Lower leg skin (tissue), 4 donors: ENCODE measurements around the gene MAP4. TPM values are rescaled to one million over a fixed set of nuclear protein-coding genes. Genes with fewer than 3 reads are reported as not detected.

ENCODE experiments used
- DNase-seq, 2 donors: peaks; one replicate each; pipeline ENCODE4 v3.0.0-alpha.2; 2019; ENCODE audit warnings: low spot score in 2 of 2
- H3K4me3 ChIP-seq: fragments of 200-600 bp; sonication (generic); 2 replicates; pipeline ENCODE4 v1.5.1; 2017; ENCODE audit warnings: mild to moderate bottlenecking, low read depth; ENCODE audit not compliant: poor library complexity, severe bottlenecking
- POLR2A ChIP-seq, 2 donors: fragments of 450-650 bp; IDR thresholded peaks; one replicate each; pipeline ENCODE4 v1.6.1; 2016 to 2017; ENCODE audit warnings: antibody characterized with exemption in 2 of 2, mild to moderate bottlenecking in 1 of 2, moderate library complexity in 1 of 2
- WGBS, 2 donors: methylation state at CpG; one replicate each; pipeline ENCODE4 v1.1.5; 2018; 5-methylcytosine and 5-hydroxymethylcytosine counted together
- intact Hi-C: fragments of 100-400 bp; cut with DNase I; formaldehyde crosslinking; loops from one replicate; pipeline ENCODE4 v1.15.0; 2023; ENCODE audit warnings: low total_unique reads
- total RNA-seq, 4 donors: library from RNA; depleted of rRNA; stranded (reverse); fragments of >200 nt; gene quantifications; one replicate each; pipeline ENCODE4 v1.1.0, GENCODE V29; 2016
- TF ChIP-seq, protein P1 (sequence below), 3 donors: fragments of 450-650 bp; IDR thresholded peaks; one replicate each; pipeline ENCODE4 v1.5.1; 2016; ENCODE audit warnings: antibody characterized with exemption in 3 of 3, mild to moderate bottlenecking in 3 of 3, moderate library complexity in 2 of 3

MAP4 gene
- total RNA-seq, 4 donors from 2014 or later, result 102 to 161 (median 126) TPM

DNA sequence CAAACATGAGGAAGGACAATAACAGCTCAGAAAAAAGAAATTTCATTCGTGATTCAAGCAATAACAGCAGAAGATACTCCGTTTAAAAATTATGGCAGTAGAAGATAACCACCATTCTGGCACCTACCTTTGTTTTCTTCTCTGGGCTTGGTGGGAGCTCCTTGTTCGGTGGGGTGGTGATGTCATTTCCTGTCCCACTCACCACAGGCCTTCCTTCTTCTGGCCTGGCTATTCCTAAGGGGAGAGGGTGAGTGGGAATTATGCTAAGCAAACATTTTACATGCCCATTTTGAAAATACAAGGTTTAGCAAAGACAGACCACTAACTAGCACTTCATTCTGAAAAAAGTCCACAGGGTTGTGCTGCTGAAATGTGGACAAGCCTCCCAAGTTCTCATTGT, 138.9 kb downstream of the MAP4 start:
- peak in 1 of 2 donors; percentile 36 for DNase-seq
- TF ChIP-seq, protein P1, sequence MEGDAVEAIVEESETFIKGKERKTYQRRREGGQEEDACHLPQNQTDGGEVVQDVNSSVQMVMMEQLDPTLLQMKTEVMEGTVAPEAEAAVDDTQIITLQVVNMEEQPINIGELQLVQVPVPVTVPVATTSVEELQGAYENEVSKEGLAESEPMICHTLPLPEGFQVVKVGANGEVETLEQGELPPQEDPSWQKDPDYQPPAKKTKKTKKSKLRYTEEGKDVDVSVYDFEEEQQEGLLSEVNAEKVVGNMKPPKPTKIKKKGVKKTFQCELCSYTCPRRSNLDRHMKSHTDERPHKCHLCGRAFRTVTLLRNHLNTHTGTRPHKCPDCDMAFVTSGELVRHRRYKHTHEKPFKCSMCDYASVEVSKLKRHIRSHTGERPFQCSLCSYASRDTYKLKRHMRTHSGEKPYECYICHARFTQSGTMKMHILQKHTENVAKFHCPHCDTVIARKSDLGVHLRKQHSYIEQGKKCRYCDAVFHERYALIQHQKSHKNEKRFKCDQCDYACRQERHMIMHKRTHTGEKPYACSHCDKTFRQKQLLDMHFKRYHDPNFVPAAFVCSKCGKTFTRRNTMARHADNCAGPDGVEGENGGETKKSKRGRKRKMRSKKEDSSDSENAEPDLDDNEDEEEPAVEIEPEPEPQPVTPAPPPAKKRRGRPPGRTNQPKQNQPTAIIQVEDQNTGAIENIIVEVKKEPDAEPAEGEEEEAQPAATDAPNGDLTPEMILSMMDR (IDR thresholded peaks at IDR 0.05), result no peak
- no peak for TF ChIP-seq POLR2A (IDR thresholded peaks at IDR 0.05)
- 66 to 74% methylated on average over 3 of the region's 3 CpGs for WGBS, 2 donors

DNA sequence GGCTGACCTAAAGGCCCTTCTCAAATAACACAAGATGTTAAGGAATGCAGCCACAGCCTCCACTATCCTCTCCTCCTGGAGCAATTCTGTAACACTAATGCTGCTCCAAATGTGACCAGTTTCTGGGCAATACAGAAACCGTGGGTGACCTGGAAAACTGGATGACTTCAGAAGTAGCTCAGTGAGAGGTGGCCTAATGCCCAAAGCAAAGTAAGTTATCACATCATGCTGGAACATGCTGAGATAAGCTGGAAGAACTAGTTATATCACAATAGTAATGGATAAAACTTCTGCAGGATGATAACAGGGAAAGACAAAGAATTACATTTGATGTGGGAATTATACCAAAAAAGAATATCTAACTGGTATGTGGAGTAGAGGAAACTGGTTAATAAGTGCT, 141.3 kb downstream of the MAP4 start:
- peak in 1 of 2 donors; percentile 31 for DNase-seq
- TF ChIP-seq, protein P1 (IDR thresholded peaks at IDR 0.05), result no peak
- no peak for TF ChIP-seq POLR2A (IDR thresholded peaks at IDR 0.05)
- intact Hi-C loops, result no loop called here
- 33 to 64% methylated on average over 1 of the region's 1 CpG for WGBS, 2 donors
- H3K4me3 ChIP-seq, result no peak overlapping the region

More for the DNA sequence above, 138.9 kb downstream of the MAP4 start:
- intact Hi-C loops, result no loop called here
- no peak overlapping the region for H3K4me3 ChIP-seq

DNA sequence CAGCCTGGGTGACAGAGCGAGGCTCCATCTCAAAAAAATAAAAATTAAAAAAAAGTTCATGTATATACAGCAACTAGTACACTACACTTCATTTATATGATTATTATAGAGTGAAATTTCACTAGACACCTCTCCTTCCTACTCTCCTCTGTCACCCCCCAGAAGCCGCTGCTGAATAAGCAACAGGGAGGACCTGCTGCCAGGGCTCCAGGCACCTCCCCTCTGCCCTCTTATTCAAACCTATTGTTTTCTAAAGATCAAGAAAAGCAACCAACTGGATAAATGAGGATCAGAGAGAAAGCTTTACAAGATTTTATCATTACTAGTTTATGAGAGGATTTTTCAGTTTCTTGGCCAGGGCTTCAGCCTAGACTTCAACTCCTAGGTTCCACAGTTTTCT, 141.8 kb downstream of the MAP4 start:
- no peak for DNase-seq
- intact Hi-C loops, result no loop called here
- no peak for TF ChIP-seq POLR2A (IDR thresholded peaks at IDR 0.05)
- TF ChIP-seq, protein P1 (IDR thresholded peaks at IDR 0.05), result no peak
- no peak overlapping the region for H3K4me3 ChIP-seq
- WGBS, 2 donors, result 89 to 93% methylated on average over 2 of the region's 2 CpGs

DNA sequence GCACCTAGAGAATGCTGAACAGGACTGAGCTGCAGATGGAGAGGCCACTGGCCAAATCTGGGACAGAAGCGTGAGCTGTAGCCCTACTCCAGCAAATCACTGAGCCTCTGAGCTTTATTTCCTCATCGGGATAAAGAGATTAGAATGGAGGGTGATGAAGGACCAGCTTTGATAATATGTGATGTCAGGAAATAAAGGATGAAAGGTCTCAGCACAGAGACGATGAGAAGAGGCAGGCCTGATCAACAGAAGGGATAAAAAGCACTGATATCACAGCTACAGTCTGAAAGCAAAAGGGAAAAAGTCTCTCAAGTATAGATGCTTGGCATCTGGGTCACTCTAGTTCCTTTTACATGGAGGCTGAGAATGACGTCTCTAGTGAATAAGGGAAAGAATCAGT, 143.3 kb downstream of the MAP4 start:
- intact Hi-C loops, result no loop called here
- no peak overlapping the region for H3K4me3 ChIP-seq
- TF ChIP-seq POLR2A (IDR thresholded peaks at IDR 0.05), result no peak
- TF ChIP-seq, protein P1 (IDR thresholded peaks at IDR 0.05), result no peak
- DNase-seq, result no peak
- 76 to 79% methylated on average over 4 of the region's 4 CpGs for WGBS, 2 donors

DNA sequence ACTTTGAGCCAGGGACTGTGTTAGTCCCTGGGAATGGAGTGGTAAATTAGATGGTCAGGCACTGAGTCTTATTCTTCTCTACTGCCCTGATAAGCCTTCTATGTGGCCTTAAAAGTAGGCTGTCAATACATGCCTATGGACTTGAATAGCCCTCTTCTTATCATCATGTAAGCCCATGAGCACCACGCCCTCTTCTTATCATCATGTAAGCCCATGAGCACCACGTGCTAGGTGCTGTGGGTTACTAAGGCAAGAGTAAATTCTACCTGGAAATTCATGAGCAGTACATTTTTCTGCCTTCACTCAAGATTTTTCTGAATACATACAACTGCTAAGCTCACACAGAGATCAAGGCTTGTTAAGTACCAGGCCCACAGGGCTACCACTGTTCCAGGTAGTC, 144.8 kb downstream of the MAP4 start:
- DNase-seq, result no peak
- TF ChIP-seq, protein P1 (IDR thresholded peaks at IDR 0.05), result no peak
- TF ChIP-seq POLR2A (IDR thresholded peaks at IDR 0.05), result no peak
- 91 to 95% methylated on average over 2 of the region's 2 CpGs for WGBS, 2 donors
- intact Hi-C loops, result no loop called here
- no peak overlapping the region for H3K4me3 ChIP-seq

DNA sequence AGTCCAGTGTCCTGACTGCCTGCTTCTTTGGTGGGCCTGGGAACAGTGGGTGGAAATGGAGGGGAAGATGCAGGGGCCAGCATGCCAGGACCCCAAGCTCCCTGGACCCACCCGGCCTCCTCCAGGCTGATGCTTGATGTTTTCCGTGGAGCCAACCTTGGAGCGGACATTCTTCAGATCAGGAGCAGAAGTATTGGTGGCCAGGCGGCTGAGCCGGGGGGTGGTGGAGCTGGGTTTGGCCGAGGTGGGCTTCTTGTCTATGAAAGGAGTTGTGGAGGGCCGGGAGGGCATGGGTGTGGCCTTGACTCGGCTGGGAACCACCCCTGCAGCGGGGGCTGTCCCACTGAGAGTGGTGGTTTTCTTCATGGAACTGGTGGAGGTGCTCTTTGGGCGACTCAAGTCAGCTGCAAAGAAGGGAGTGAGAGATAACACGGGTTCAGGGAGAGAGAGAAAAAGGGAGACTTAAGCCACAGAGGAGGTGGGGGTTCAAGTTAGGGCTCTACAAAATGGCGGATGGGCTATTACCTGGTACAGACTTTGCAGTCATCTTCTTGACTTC, 145.4 kb downstream of the MAP4 start:
- DNase-seq, result peak in 1 of 2 donors; percentile 81
- H3K4me3 ChIP-seq, result no peak overlapping the region
- TF ChIP-seq, protein P1 (IDR thresholded peaks at IDR 0.05), result no peak
- no peak for TF ChIP-seq POLR2A (IDR thresholded peaks at IDR 0.05)
- intact Hi-C loops, result no loop called here
- 92 to 94% methylated on average over 12 of the region's 12 CpGs for WGBS, 2 donors
